Lung (tissue), 12 donors: ENCODE results near the gene LMTK2. TPM values are rescaled to one million over a fixed set of nuclear protein-coding genes. Genes with fewer than 3 reads are reported as not detected.

Source experiments
- ATAC-seq: fragments of 200-7000 bp; cut with Tn5 transposase; one replicate; pipeline ENCODE4 v1.9.1; 2020; ENCODE audit warnings: moderate number of reproducible peaks; ENCODE audit not compliant: insufficient read depth, low FRiP score
- DNase-seq, 3 donors: peaks; one replicate each; pipeline ENCODE4 v3.0.0-alpha.2; 2013 to 2017
- H3K27ac ChIP-seq, 2 donors: one replicate each; pipeline ENCODE4 v1.5.1; 2013; ENCODE audit warnings: mild to moderate bottlenecking in 2 of 2, moderate library complexity in 2 of 2, control low read depth in 1 of 2, inconsistent platforms in 1 of 2, low read depth in 1 of 2, low read length in 1 of 2
- H3K27me3 ChIP-seq, 3 donors: one replicate each; pipeline ENCODE4 v1.5.1; 2013; ENCODE audit warnings: low read length in 2 of 3; ENCODE audit not compliant: control insufficient read depth in 3 of 3, insufficient read depth in 3 of 3
- H3K36me3 ChIP-seq, 4 donors: one replicate each; pipeline ENCODE4 v1.5.1; 2013; ENCODE audit warnings: low read length in 4 of 4, mild to moderate bottlenecking in 1 of 4, moderate library complexity in 1 of 4; ENCODE audit not compliant: control insufficient read depth in 4 of 4, insufficient read depth in 4 of 4
- H3K4me1 ChIP-seq, 5 donors: one replicate each; pipeline ENCODE4 v1.5.1; 2013; ENCODE audit warnings: low read length in 5 of 5, mild to moderate bottlenecking in 2 of 5, moderate library complexity in 1 of 5; ENCODE audit not compliant: control insufficient read depth in 5 of 5, insufficient read depth in 5 of 5
- H3K4me3 ChIP-seq: one replicate; pipeline ENCODE4 v1.5.1; 2013; ENCODE audit warnings: mild to moderate bottlenecking, control low read depth, moderate library complexity
- H3K9ac ChIP-seq, 2 donors: one replicate each; pipeline ENCODE4 v1.5.1; 2013; ENCODE audit warnings: low read length in 2 of 2, control low read depth in 1 of 2; ENCODE audit not compliant: insufficient read depth in 1 of 2
- H3K9me3 ChIP-seq, 4 donors: one replicate each; pipeline ENCODE4 v1.5.1; 2013; ENCODE audit warnings: low read length in 3 of 4, mild to moderate bottlenecking in 1 of 4, moderate library complexity in 1 of 4; ENCODE audit not compliant: control insufficient read depth in 4 of 4, insufficient read depth in 3 of 4
- CTCF ChIP-seq: IDR thresholded peaks from 2 replicates; pipeline ENCODE4 v1.5.1; 2012; ENCODE audit warnings: mild to moderate bottlenecking; ENCODE audit errors: control extremely low read depth, extremely low read depth
- WGBS, 2 donors: extraction: QIAGEN DNeasy Blood & Tissue Kit; methylation state at CpG; one replicate each; pipeline ENCODE4 v1.1.7; 2013; 5-methylcytosine and 5-hydroxymethylcytosine counted together
- polyA plus RNA-seq, 2 donors: library from polyadenylated mRNA; stranded (reverse); fragments of 200-250 nt; gene quantifications; one replicate each; pipeline ENCODE4 v1.2.1, GENCODE V29; 2013
- total RNA-seq, 2 donors: library from RNA; depleted of rRNA in 1 of 2; stranded (reverse); fragments of >200 nt in 1 of 2; gene quantifications; one replicate each; pipeline ENCODE4 v1.2.1, GENCODE V29; 2014 to 2021
- donor health status: control.
- donor health status: control.
- donor health status: Bipolar disorder and iron deficiency.
- donor health status: healthy.
- donor health status: DM: yes; HTN: yes; CAD: no.

Gene LMTK2
- total and polyA plus RNA-seq, 4 donors, result 6.6 to 25.8 (median 15.7) TPM

GRCh38 chr7:98086281-98086718, 20.4 kb upstream of the LMTK2 start:
- WGBS, 2 donors, result 82 to 83% methylated on average over 11 of the region's 11 CpGs
- H3K4me1 ChIP-seq, result no peaks in the 10 kb centered on the region
- H3K36me3 ChIP-seq, result no peaks in the 10 kb centered on the region
- no peak overlapping the region for H3K9ac ChIP-seq
- TF ChIP-seq CTCF, result no peak
- DNase-seq (no peak), ATAC-seq (no peak)
- no peak overlapping the region for H3K4me3 ChIP-seq
- H3K27ac ChIP-seq, result no peak overlapping the region
- no peaks in the 10 kb centered on the region for H3K27me3 ChIP-seq
- no peaks in the 10 kb centered on the region for H3K9me3 ChIP-seq

GRCh38 chr7:98088109-98088508, 18.6 kb upstream of the LMTK2 start:
- WGBS, 2 donors, result 93% methylated on average over 3 of the region's 3 CpGs
- Histone ChIP-seq H3K9me3 (peaks cover 0 to 2% (median 0%) of the 10 kb centered on the region in 4 donors), H3K9ac (no peak overlapping the region), H3K4me1 (no peaks in the 10 kb centered on the region), H3K4me3 (no peak overlapping the region), H3K36me3 (no peaks in the 10 kb centered on the region), H3K27ac (no peak overlapping the region), H3K27me3 (no peaks in the 10 kb centered on the region)
- ATAC-seq (no peak), DNase-seq (no peak)
- TF ChIP-seq CTCF, result no peak

GRCh38 chr7:98090116-98090515, 16.5 kb upstream of the LMTK2 start:
- ATAC-seq (no peak), DNase-seq (no peak)
- 56 to 87% methylated on average over 4 of the region's 4 CpGs for WGBS, 2 donors
- H3K27ac ChIP-seq, result no peak overlapping the region
- TF ChIP-seq CTCF, result no peak
- no peaks in the 10 kb centered on the region for H3K36me3 ChIP-seq
- H3K27me3 ChIP-seq, result no peaks in the 10 kb centered on the region
- peaks cover 0 to 2% (median 0%) of the 10 kb centered on the region in 4 donors for H3K9me3 ChIP-seq
- H3K4me3 ChIP-seq, result no peak overlapping the region
- H3K9ac ChIP-seq, result no peak overlapping the region
- no peaks in the 10 kb centered on the region for H3K4me1 ChIP-seq

GRCh38 chr7:98091061-98091460, 15.6 kb upstream of the LMTK2 start:
- TF ChIP-seq CTCF, result no peak
- Histone ChIP-seq H3K4me1 (no peaks in the 10 kb centered on the region), H3K4me3 (no peak overlapping the region), H3K27me3 (no peaks in the 10 kb centered on the region), H3K36me3 (no peaks in the 10 kb centered on the region), H3K9ac (no peak overlapping the region), H3K27ac (no peak overlapping the region), H3K9me3 (peaks cover 0 to 3% (median 1%) of the 10 kb centered on the region in 4 donors)
- ATAC-seq (no peak), DNase-seq (no peak)
- WGBS, 2 donors, result 78 to 92% methylated on average over 2 of the region's 2 CpGs
